HG03045 (cell line): ENCODE data around the gene PDZD2.
"Not testable (repeated sequence)": the region's sequence is repeated elsewhere in the genome, so short reads cannot be mapped to it uniquely, and the experiment has no call there.

ENCODE experiments used
- ATAC-seq: cut with Tn5 transposase; IDR thresholded peaks from one replicate; pipeline ENCODE4 v1.9.1; 2021; ENCODE audit warnings: mild to moderate bottlenecking, moderate library complexity; ENCODE audit not compliant: unreplicated experiment

PDZD2 gene

GRCh38 chr5:32090755-32091128, 451.8 kb downstream of the PDZD2 start:
- ATAC-seq, result no peak

- peak; percentile 63 for ATAC-seq
Measured at GRCh38 chr5:32092938-32093812, 454.2 kb downstream of the PDZD2 start.

DNA sequence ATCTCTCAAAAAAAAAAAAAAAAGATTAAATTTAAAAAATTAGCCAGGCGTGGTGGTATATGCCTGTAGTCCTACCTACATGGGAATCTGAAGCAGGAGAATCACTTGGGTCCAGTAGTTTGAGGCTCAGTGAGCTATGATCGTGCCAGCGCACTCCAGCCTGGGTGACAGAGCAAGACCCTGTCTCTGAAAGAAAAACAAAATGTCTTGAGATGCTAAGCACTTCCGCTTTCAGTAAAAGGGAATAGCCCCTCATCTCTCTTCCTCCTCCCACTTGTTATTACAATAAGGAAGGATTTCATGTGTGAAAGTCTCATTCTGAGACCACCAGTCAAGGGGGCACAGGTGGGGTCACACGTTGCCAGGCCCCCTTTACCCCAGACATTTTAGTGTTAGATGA, 455.8 kb downstream of the PDZD2 start:
- no peak for ATAC-seq

DNA sequence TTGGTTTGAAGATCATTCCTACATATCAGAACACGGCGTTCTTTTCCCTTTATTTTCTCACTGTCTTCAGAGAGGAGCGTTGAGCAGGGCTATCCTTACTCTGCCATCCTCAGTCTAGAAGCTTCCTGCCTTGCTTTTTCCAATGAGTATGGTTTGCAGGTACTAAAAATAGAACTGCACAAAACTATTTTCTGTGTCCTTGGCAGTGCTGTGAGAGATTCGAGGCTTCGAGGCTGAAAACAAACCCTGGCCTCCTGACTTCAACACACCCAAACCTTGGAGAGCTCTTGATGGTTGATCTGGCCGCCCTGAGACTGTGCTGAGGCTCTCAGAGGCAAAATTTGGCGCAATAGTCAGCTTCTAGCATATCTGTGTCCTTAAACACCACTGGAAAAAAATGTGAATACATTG, 456.3 kb downstream of the PDZD2 start:
- ATAC-seq, result no peak

GRCh38 chr5:32096891-32097595, 458.1 kb downstream of the PDZD2 start:
- no peak for ATAC-seq

GRCh38 chr5:32098291-32098690, 459.4 kb downstream of the PDZD2 start:
- no peak for ATAC-seq

DNA sequence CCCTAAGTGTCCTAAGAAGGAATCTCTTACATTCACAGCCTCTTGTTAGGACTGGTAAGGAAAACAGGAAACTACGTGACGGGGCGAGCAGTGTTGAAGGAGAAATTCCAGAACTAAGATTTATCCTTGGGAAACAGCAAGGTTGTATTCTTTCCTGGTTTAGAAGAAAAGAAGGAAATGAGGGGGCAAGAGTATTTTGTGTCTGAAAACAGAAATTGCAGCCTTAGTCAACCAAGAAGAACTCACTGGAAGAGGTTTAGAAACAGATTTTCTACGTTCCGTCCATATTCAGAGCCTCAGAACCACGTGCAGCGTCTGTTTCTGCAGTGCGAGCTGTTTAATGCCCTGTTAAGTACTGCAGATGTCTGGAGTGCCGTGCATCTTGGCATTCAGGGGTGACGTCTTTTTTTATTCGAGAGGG, 460.0 kb downstream of the PDZD2 start:
- ATAC-seq, result no peak

GRCh38 chr5:32099486-32100035, 460.6 kb downstream of the PDZD2 start:
- no peak for ATAC-seq

GRCh38 chr5:32100230-32100629, 461.3 kb downstream of the PDZD2 start:
- no peak for ATAC-seq

DNA sequence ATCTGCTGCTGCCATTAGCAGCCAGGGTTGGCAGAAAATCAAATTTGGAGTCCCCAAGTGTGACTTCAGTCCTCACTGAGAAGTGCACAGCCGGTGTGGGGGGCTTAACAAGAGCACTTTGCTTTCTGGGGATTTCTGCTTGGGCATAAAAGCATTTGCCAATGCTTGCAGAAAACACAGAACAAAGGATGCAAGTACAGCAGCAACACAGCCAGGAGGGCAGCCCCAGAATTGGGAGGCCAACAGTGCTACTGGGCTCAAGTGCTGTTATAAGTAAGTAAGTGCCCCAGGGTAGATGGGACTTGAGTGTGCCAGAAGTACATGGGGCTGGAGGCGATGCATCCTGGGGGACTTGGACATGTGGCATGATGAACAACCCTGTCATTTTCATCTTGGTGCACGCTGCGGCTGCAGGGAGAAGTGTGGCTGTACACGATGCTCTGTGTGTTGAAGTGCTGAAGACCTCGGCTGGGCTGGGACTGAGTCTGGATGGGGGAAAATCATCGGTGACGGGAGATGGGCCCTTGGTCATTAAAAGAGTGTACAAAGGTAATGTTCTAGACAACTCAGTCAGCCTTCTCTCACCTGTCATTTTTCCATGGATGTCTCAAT, 461.9 kb downstream of the PDZD2 start:
- ATAC-seq, result no peak

DNA sequence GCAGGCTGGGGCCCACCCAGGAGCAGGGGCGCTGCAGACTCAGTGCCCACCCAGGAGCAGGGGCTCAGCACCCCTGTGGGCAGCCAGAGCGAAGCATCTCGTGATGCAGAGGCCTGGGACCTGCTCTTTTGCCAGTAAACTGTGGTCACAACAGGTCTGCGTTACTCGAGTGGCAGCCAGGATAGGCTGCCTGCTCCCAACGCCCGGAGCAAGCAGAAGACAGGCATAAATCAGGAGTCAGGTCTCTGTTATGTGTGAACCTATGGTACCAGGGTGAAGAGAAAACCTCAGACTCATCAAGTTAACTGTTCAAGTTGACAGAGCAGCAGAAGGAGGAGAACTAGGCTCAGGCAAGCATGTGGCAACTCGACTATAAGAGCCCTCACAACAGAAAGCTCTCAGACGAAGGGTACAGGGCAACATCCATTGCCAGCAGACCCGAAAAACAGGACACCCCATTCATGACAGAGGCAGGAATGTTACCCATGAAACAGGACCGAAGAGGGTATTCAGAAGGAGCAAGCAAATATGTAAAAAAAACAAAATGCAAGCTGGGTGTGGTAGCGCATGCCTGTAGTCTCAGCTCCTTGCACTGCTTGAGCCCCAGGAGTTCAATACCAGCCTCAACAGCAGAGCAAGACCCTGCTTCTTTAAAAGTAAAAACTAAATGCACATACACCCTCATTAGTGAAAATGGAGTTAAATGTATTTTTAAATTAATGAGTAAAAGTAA, 463.5 kb downstream of the PDZD2 start:
- ATAC-seq, result no peak

DNA sequence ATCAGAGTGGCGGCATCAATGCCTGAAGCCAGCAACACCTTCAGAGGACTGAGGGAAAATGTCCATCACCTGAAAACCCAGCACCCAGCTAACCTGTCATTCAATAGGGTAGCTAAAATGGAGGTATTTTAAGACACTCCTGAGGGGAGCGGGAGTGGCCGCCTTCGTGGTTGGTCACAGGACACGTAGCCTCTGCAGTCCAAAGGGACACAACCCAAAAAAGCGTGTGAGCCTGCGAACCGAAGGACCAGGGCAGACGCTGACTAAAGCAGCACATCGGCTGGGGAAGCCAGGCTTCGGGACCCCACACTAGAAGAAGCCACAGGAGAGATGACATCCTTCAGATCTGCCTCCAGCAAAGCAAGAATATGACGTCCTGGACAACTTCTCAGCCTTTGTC, 464.6 kb downstream of the PDZD2 start:
- no peak for ATAC-seq

GRCh38 chr5:32107291-32107690, 468.4 kb downstream of the PDZD2 start:
- ATAC-seq, result no peak

DNA sequence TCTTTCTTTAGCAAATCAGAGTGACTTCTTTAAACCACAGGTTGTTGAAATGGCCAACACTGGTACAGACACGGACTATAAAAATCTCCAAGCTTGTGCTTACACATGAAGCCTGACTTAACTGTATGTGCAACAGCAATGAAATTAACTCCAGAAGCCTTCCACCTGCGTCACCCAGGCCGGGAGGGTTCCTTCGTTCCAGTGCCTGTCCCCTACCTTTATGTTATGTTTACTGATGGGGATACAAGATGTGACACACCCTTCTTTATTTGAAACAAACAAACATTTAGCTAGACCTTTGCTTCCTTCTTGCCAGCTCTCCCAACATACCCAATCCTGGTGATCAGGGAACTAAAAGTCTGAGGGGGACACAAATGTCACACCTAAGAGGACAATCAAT, 469.2 kb downstream of the PDZD2 start:
- ATAC-seq, result no peak

- ATAC-seq, result no peak
Measured at GRCh38 chr5:32109236-32109635, 470.3 kb downstream of the PDZD2 start.

DNA sequence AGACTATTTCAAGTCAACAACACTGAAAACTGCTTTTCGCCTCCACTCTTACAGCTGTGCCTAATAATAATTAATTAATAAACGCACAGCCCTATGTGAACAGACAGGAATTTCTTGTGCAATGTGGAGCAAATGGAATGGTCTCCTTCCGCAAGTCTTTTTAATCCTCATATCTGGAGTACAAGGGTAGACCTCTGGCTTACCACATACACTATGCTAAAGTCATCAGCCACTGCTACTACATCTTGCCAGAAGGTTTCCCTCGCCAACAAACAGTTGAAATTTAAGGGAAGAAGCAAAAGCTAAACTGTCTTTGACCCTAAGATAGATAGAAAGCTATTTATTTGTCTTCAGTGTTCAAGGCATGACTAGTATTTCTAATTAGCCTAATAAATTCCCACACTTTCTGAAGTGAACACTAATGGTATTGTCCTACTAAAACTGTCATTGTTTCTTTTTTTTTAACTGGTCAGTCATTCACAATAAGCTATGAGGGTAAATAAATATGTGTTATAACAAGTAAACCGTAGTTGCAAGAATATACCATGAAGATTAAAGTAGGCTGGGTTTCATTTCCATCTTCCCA, 471.3 kb downstream of the PDZD2 start:
- ATAC-seq, result no peak

- no peak for ATAC-seq
Measured at GRCh38 chr5:32115985-32116384, 477.1 kb downstream of the PDZD2 start.

GRCh38 chr5:32116574-32117313, 477.8 kb downstream of the PDZD2 start:
- ATAC-seq, result no peak

DNA sequence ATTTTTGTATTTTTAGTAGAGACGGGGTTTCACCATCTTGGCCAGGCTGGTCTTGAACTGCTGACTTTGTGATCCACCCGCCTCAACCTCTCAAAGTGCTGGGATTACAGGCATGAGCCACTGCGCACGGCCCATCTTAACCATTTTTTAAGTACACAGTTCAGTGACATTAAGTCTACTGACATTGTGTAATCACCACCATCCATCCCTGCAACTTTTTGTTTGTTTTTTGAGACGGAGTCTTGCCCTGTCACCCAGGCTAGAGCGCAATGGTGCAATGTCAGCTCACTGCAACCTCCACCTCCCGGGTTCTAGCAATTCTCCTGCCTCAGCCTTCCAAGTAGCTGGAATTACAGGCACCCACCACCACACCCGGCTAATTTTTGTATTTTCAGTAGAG, 480.0 kb downstream of the PDZD2 start:
- ATAC-seq, result not testable (repeated sequence)
